HG03558 (cell line): Measurements from ENCODE around the gene MTHFR.

Source experiments
- ATAC-seq: cut with Tn5 transposase; IDR thresholded peaks from one replicate; pipeline ENCODE4 v1.9.1; 2021; ENCODE audit warnings: moderate number of reproducible peaks; ENCODE audit not compliant: unreplicated experiment; ENCODE audit errors: extremely low read depth

MTHFR gene

GRCh38 chr1:11738783-11739182 lies 67.0 kb downstream of the MTHFR start:
- ATAC-seq: no peak

GRCh38 chr1:11738096-11738495 lies 67.7 kb downstream of the MTHFR start:
- ATAC-seq: no peak

GRCh38 chr1:11736746-11737639 lies 68.8 kb downstream of the MTHFR start:
- no peak for ATAC-seq

- ATAC-seq: no peak
Observed at GRCh38 chr1:11735854-11736745, 69.7 kb downstream of the MTHFR start, which contains the start of gene AGTRAP. AGTRAP (plus strand) TSS chr1:11736136; CDS start chr1:11736209, 73 bp downstream.
